ENCODE data around the gene PDGFA.

PDGFA gene

GRCh38 chr7:475425-475728 lies 44.3 kb downstream of the PDGFA start:
- in situ Hi-C loops (cut with MboI; ENCODE audit: low sequenced_read_pairs): no loop called here

DNA sequence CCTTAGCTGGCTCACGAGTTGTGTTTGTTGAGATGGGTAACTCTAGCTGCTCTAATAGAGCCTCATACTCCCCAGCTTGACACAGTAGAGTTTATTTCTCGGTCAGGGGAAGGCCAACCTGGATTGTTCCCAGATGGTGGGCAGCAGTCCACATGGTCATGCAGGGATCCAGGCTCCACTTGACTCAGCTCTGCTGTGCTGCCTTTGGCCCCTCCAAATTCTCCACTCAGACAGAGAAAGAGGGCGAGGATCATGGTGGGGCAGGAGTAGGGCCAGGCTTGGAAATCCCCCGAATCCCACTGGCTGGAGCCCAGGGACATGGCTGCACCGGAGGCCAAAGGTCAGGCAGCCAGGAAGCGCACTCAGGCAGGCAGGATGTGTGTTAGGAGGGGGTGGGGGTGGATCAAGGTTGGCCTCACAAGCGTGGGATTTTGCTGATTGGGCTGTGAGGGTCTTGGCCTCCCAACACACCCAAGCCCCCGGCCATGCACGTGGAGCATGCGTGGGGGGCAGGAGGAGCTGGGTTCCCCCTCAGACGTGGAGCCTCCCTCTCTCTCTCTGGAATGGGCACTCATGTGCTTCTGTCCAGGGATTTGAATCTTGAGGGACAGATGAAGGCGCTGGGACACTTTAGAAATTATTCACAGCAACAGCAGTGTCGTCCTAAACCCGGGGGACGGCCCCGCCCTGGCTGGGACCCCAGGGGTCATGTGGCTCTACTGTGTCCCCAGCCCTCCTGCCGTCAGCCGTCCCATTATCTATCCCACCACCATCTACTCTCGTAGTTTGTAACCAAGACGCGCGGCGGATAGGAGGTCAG lies 44.8 kb downstream of the PDGFA start:
- in situ Hi-C loops (cut with MboI; ENCODE audit: low sequenced_read_pairs): no loop called here

DNA sequence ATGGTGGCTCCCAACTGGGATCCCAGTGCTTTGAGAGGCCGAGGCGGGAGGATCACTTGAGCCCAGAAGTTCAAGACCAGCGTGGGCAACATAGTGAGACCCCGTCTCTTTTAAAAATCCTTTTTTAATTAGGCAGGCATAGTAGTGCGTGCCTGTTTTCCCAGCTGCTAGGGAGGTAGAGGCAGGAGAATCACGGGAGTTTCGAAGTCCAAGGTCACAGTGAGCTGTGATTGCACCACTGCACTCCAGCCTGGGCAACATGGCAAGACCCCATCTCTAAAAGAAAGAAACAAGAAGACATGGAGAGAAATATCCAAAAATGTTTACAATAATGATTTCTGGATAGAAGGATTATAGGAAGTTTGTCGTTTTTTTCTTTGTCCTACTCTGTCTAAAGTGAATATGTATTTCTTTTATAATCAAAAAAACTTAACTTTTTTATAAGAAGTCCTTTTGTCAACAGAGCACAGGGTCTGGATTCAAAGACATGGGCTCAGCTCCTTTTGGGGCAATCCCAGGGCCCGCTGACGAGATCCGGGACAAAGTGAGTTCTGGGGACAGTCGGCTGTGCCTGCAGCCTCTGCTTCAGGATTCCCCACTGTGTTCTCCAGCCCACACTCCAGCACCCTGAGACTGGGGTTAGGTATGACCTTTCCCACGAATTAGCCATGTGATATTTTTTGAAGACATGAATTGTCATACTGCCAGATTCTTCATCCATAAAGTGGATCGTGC lies 45.6 kb downstream of the PDGFA start:
- in situ Hi-C loops (cut with MboI; ENCODE audit: low sequenced_read_pairs): no loop called here

DNA sequence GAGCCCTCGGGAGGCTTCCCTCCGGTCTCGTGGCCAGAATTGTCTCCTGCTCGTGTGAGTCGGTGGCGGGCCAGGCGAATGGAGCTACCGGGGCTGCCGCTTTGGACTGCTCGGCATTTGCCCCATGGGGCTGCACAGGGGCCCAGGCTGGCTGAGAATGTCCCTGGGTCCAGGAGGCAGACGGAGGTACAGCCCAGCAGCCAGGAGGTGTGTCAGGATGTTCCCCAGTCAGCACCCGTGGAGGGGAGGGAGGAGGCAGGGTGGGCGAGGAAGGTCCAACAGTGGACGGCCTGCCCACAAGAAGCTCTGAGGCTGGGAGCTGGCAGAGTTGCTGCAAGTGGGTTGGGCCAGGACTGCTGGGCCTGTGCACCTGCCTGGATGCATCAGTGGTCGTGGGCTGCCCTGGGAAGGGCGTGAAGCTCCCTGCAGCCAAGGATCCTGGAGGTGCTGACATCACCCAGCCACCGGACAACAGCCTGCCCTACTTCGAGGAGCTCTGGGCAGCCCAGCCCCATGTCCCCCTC lies 46.4 kb downstream of the PDGFA start:
- in situ Hi-C loops (cut with MboI; ENCODE audit: low sequenced_read_pairs): no loop called here

DNA sequence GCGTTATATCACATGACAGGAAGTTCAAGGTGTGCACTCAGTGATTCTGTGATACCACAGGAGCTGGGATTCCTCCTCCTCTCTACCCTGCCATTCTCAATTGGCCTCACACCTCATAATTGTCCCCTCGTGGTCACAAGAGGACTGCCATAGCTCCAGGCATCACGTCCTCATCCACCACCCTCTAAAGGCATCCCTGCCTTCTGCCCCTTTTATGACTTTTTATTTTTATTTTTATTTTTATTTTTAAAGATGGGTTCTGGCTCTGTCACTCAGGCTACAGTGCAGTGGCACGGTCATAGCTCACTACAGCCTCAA lies 47.0 kb downstream of the PDGFA start:
- in situ Hi-C loops (cut with MboI; ENCODE audit: low sequenced_read_pairs): no loop called here

DNA sequence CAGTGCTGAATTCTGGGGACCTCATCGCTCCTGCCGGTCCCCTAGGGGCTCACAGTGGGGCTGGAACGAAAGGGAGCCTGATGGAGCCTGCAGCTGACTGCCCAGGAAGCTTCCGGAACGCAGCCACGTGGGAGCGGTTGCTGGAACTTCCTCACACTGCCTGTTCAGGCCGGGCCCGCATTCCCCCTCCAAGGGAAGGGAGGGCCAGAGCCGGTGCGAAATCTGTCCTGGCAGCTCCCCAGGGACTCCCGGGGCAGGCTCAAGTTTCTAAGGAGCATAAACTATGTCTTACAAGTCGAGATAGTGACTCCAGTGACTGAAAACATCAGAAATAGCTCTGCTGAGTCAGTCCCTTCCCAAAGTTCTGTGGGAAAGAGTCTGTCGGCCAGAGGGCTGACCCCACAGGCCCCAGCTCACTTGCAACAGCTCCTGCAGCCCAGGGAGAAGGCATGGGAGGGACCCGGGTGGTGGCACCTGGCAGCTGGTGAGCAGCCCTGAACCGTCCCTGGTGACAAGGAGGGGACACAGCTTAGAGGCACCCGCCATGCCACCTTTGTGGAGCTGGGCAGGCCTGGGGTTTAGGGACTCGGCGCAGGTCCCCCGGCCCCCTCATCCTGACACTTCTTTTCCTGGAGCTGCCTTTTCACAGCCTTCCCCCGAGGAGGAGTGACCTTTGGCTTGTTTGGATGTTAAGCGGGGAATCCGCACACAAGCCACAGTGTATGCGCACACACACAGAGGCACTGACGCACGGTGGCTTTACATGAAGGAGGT lies 47.6 kb downstream of the PDGFA start:
- in situ Hi-C loops (cut with MboI; ENCODE audit: low sequenced_read_pairs): no loop called here

GRCh38 chr7:471191-471865 lies 48.3 kb downstream of the PDGFA start:
- in situ Hi-C loops (cut with MboI; ENCODE audit: low sequenced_read_pairs): no loop called here

DNA sequence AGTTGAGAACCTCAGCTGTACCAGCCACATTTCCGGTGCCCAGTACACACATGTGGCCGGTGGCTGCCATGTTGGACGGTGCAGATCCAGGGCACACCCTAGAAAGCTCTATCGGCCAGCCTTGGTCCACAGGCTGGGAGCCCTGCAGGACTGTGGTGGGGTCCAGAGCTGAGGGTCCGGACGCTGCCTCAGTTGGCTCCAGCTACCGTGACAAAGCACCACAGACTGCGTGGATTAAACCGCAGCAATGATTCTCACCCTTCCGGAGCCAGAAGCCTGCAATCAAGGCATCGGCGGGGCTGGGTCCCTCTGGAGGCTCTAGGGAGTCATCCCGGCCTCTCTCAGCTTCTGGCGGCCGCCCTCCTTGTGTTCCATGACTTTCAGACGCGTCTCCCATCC lies 50.1 kb downstream of the PDGFA start:
- in situ Hi-C loops (cut with MboI; ENCODE audit: low sequenced_read_pairs): no loop called here

GRCh38 chr7:468681-469562 lies 50.7 kb downstream of the PDGFA start:
- in situ Hi-C loops (cut with MboI; ENCODE audit: low sequenced_read_pairs): no loop called here

DNA sequence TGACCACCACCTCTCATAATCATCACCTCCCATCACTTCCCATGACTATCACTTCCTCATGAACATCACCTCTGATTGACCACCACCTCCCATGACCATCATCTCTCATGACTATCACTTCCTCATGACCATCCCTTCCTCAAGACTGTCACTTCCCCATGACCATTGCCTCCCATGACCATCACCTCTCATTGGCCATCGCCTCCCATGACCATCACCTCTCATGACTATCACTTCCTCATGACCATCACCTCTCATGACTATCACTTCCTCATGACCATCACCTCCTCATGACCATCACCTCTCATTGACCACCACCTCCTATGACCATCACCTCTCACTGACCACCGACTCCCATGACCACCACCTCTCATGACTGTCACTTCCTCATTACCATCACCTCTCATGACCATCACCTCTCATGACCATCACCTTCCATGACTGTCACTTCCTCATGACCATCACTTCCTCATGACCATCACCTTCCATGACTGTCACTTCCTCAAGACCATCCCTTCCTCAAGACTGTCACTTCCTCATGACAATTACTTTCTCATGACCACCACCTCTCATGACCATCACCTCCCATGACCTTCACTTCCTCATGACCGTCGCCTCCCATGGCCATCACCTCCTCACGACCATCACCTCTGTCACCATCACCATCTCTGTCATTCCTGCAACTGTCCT lies 51.6 kb downstream of the PDGFA start:
- in situ Hi-C loops (cut with MboI; ENCODE audit: low sequenced_read_pairs): no loop called here

DNA sequence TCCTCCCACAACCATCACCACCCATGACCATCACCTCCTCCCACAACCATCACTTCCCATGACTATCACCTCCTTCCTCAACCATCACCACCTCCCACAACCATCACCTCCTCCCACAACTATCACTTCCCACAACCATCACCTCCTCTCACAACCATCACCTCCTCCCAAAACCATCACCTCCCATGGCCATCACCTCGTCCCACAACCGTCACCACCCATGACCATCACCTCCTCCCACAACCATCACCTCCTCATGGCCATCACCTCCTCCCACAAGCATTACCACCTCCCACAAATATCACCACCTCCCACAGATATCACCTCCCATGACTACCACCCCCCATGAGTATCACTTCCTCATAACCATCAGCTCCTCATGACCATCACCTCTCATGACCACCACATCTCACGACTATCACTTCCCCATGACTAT lies 52.2 kb downstream of the PDGFA start:
- in situ Hi-C loops (cut with MboI; ENCODE audit: low sequenced_read_pairs): no loop called here

- in situ Hi-C loops (cut with MboI; ENCODE audit: low sequenced_read_pairs): no loop called here
These were observed 53.0 kb downstream of the PDGFA start for GRCh38 chr7:466465-467191.

GRCh38 chr7:465710-466400 lies 53.8 kb downstream of the PDGFA start:
- in situ Hi-C loops (cut with MboI; ENCODE audit: low sequenced_read_pairs): no loop called here

- in situ Hi-C loops (cut with MboI; ENCODE audit: low sequenced_read_pairs): no loop called here
These were observed 54.9 kb downstream of the PDGFA start for GRCh38 chr7:464454-465401.

DNA sequence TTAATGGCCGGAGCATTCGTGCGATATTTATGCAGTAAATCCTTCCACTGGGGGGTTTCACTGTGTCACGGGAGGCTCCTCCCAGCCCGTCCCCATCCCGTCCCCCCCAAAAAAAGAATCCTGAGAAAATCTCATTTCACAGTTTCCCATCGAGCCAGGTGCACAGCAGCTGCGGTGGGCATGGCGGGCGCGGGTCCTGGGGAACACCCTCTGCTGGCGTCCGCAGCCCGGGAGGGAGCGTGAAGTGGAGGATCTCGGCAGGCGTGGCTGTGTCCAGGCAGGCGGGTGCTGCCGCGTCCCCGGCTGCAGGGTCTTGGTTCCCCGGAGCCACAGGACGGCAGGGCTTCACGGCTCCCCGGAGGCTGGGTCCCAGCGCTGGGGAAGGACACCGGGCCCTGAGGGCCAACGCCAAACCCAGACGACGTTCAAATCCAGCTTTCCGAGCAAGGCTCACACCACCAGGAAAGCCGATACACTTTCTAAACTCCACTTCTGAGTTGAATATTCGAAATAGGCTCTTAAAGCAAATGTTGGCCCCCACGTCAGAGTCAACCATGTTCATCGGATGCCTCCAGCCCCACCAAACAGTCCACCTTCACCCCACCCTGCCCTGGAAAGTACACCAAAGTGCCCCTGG lies 55.7 kb downstream of the PDGFA start:
- in situ Hi-C loops (cut with MboI; ENCODE audit: low sequenced_read_pairs): no loop called here

DNA sequence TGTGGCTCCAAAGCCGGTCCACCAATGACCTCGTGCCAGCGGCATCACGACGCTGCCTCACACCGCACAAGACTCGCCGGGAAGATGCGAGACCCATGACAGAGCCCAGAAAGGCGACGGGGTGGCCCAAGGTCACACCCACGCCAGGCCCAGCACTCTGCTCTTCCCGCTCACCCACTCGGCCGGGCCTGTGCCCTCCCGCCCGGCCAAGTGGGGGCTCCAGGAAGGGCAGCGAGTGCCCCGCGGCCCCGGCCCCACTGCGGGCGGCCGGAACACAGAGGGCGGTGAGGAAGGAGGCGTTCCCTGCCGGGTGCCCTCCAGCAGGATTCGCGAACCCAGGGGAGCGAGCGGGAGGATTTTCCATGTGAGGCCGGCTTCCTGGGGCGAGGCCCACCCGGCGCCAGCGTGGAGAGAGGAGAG lies 56.3 kb downstream of the PDGFA start:
- in situ Hi-C loops (cut with MboI; ENCODE audit: low sequenced_read_pairs): no loop called here
